ENCODE results near the gene MRNIP.
"Not testable (repeated sequence)": the region's sequence is repeated elsewhere in the genome, so short reads cannot be mapped to it uniquely, and the experiment has no call there.

MRNIP gene

GRCh38 chr5:179795863-179796833 lies 62.5 kb downstream of the MRNIP start:
- TF ChIP-seq Cebpa-rat (IDR thresholded peaks at IDR 0.05): no peak
- H3K9me3 ChIP-seq: no peaks in the 10 kb centered on the region
- peaks cover 61% of the 10 kb centered on the region for H3K4me1 ChIP-seq
- H3K4me2 ChIP-seq: peak overlapping the region; percentile 99
- peak overlapping the region; percentile 81 for H3K27ac ChIP-seq
- no peaks in the 10 kb centered on the region for H3K27me3 ChIP-seq
- H3K36me3 ChIP-seq: peaks cover 42% of the 10 kb centered on the region
- H3K9ac ChIP-seq: peak overlapping the region; percentile 79
- peak overlapping the region; percentile 69 for H3K4me3 ChIP-seq
- peaks cover 39% of the 10 kb centered on the region for H4K20me1 ChIP-seq

DNA sequence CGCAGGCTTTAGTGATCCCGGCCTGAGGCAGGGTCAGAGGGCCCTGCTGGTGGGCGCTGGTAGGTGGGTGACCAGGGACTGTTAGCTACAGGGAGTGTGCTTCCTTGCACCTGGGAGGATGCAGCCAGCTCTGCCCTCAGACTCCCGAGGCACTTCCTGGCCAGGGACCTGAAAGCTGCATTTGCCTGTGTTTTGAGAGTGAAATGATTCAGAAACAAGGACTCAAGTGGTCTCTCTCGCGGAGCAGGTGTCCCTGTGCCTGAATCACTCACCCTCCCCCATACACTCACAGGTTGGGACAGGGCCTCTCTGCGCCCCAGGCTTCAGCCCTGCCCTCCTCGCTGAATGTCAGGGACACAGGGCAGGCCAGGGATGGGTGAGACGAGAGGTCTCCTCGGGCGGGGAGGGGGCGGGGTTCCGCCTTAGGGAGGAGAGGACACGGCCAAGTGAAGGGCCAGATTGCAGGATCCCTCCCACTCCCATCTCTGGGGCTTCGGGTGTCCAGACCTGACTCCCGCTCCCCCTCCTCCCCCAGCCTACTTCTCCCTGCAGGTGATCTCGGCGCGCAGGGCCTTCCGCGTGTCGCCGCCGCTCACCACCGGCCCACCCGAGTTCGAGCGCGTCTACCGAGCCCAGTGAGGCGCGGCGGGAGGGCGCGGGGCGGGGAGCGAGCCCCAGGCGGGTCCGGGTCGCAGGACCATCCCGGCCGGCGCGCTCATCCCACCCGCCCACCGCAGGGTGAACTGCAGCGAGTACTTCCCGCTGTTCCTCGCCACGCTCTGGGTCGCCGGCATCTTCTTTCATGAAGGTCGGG lies 63.4 kb downstream of the MRNIP start:
- H3K4me3 ChIP-seq: peak overlapping the region; percentile 69
- H3K27ac ChIP-seq: peak overlapping the region; percentile 81
- peaks cover 33% of the 10 kb centered on the region for H3K36me3 ChIP-seq
- peaks cover 35% of the 10 kb centered on the region for H4K20me1 ChIP-seq
- peak overlapping the region; percentile 99 for H3K4me2 ChIP-seq
- no peak for TF ChIP-seq Cebpa-rat (IDR thresholded peaks at IDR 0.05)
- H3K9me3 ChIP-seq: no peaks in the 10 kb centered on the region
- H3K9ac ChIP-seq: peak overlapping the region; percentile 79
- peaks cover 63% of the 10 kb centered on the region for H3K4me1 ChIP-seq
- no peaks in the 10 kb centered on the region for H3K27me3 ChIP-seq

GRCh38 chr5:179794575-179794974 lies 64.0 kb downstream of the MRNIP start:
- TF ChIP-seq Cebpa-rat (IDR thresholded peaks at IDR 0.05): no peak
- Histone ChIP-seq H3K9me3 (no peaks in the 10 kb centered on the region), H3K4me2 (peak overlapping the region; percentile 99), H3K27ac (peak overlapping the region; percentile 74), H3K27me3 (no peaks in the 10 kb centered on the region), H3K4me3 (peak overlapping the region; percentile 69), H3K4me1 (peaks cover 63% of the 10 kb centered on the region), H4K20me1 (peaks cover 35% of the 10 kb centered on the region), H3K9ac (peak overlapping the region; percentile 79), H3K36me3 (peaks cover 26% of the 10 kb centered on the region)

DNA sequence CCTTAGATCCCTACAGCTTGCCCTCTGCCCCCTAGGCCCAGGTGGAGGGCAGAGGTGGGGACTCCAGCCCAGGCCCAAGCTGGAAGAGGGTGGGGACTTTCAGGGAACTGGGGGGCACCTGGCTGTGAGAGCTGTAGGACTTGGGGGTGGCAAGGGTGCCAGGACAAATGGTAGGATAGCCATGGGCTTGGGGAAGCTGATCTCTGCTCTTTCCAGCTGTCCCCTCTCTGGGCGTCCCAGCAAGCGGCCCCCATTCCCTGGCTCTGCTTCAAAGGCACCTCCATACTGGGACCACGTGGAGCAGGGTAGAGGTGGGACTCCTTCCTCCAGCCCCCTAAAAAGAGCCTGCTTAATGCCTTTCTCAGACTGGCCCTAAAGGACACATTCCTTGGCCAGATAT lies 64.4 kb downstream of the MRNIP start:
- peak overlapping the region; percentile 74 for H3K27ac ChIP-seq
- peaks cover 35% of the 10 kb centered on the region for H4K20me1 ChIP-seq
- H3K4me1 ChIP-seq: peaks cover 63% of the 10 kb centered on the region
- H3K4me2 ChIP-seq: peak overlapping the region; percentile 99
- peak overlapping the region; percentile 79 for H3K9ac ChIP-seq
- TF ChIP-seq Cebpa-rat (IDR thresholded peaks at IDR 0.05): no peak
- no peaks in the 10 kb centered on the region for H3K27me3 ChIP-seq
- H3K36me3 ChIP-seq: peaks cover 22% of the 10 kb centered on the region
- 0 out of 2 replicates have a peak, but pooled peaks cover 4% of the 10 kb centered on the region for H3K9me3 ChIP-seq
- peak overlapping the region; percentile 69 for H3K4me3 ChIP-seq

GRCh38 chr5:179793468-179794139 lies 65.0 kb downstream of the MRNIP start, which contains the start of gene LTC4S:
Gene LTC4S (plus strand): TSS chr5:179793986. CDS start chr5:179794081, 95 bp downstream.
- H3K27ac ChIP-seq: peak within 1 kb of the TSS; percentile 74
- no peaks in the 10 kb centered on the region for H3K27me3 ChIP-seq
- peak within 1 kb of the TSS; percentile 79 for H3K9ac ChIP-seq
- peak within 1 kb of the TSS; percentile 69 for H3K4me3 ChIP-seq
- peak within 1 kb of the TSS; percentile 99 for H3K4me2 ChIP-seq
- H3K9me3 ChIP-seq: 0 out of 2 replicates have a peak, but pooled peaks cover 7% of the 10 kb centered on the region
- H3K36me3 ChIP-seq: peaks cover 16% of the 10 kb centered on the region
- H4K20me1 ChIP-seq: peaks cover 35% of the 10 kb centered on the region
- peaks cover 66% of the 10 kb centered on the region for H3K4me1 ChIP-seq
- no peak for TF ChIP-seq Cebpa-rat (IDR thresholded peaks at IDR 0.05)

DNA sequence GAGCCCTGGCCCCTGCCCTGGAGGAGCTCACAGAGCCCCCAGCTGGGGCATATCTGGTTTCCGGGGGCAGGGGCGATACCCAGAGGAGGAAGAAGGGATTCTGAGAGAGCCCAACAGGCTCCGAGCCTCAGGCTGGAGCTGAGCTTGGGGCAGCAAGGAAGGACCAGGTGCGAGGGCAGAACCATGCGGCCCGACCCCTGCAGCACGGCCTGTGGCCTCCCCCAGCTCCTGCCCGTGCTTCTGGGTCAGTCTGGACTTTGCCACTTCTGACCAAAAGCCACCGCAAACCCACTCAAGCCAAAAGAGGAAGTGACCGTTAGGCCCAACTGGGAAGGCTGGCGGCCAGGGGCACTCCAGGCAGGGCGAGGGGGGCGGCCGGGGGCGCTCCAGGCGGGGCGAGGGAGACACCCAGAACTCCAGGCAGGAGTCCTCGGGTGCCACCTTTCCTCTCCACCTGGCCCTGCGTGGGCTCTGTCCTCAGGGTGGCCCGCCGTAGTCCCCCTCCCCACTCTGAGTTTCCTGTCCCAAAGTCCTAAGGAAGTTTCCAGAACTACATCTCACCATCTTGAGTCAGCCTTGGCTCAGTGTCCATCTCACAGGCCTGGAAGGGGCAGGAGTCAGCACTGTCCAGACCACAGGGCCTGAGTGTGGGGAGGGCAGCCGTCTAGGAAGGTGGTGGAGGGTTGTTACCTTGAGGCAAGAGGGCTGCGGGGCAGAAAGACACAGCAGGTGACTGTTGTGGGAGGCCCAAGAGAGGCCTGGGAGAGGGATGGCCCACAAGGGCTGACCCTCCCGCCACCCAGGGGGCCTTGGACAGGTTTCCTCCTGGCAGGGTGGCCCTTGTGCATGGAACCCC lies 65.8 kb downstream of the MRNIP start:
- peak overlapping the region; percentile 74 for H3K27ac ChIP-seq
- H4K20me1 ChIP-seq: peaks cover 35% of the 10 kb centered on the region
- H3K4me3 ChIP-seq: no peak overlapping the region
- peaks cover 13% of the 10 kb centered on the region for H3K36me3 ChIP-seq
- peaks cover 74% of the 10 kb centered on the region for H3K4me1 ChIP-seq
- H3K27me3 ChIP-seq: no peaks in the 10 kb centered on the region
- H3K9ac ChIP-seq: peak overlapping the region; percentile 79; the same call in 1 of the 2 replicates
- TF ChIP-seq Cebpa-rat (IDR thresholded peaks at IDR 0.05): no peak
- H3K9me3 ChIP-seq: 0 out of 2 replicates have a peak, but pooled peaks cover 7% of the 10 kb centered on the region
- H3K4me2 ChIP-seq: peak overlapping the region; percentile 99

- Histone ChIP-seq H3K27me3 (no peaks in the 10 kb centered on the region), H3K36me3 (peaks cover 5% of the 10 kb centered on the region), H3K27ac (peak overlapping the region; percentile 74), H3K4me3 (no peak overlapping the region), H3K4me1 (peaks cover 79% of the 10 kb centered on the region), H3K4me2 (peak overlapping the region; percentile 99), H3K9me3 (0 out of 2 replicates have a peak, but pooled peaks cover 7% of the 10 kb centered on the region), H3K9ac (peak overlapping the region; percentile 42; the same call in 1 of the 2 replicates), H4K20me1 (peaks cover 28% of the 10 kb centered on the region)
- no peak for TF ChIP-seq Cebpa-rat (IDR thresholded peaks at IDR 0.05)
Measured at GRCh38 chr5:179791881-179792611, 66.6 kb downstream of the MRNIP start.

DNA sequence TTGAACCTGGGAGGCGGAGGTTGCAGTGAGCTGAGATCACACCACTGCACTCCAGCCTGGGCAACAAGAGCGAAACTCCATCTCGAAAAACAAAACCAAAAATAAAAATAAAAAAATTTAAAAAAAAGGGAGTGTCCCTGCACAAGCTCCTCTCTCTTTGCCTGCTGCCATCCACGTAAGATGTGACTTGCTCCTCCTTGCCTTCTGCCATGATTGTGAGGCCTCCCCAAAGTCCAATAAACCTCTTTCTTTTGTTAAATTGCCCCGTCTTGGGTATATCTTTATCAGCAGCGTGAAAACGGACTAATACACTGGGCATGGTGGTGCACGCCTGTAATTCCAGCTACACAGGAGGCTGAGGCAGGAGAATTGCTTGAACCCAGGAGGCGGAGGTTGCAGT lies 69.3 kb downstream of the MRNIP start:
- not testable (repeated sequence) for H3K36me3 ChIP-seq, H3K4me3 ChIP-seq, H3K9me3 ChIP-seq, H3K27me3 ChIP-seq, H3K27ac ChIP-seq, H3K4me2 ChIP-seq, H3K9ac ChIP-seq
- Histone ChIP-seq H3K4me1 (peaks cover 71% of the 10 kb centered on the region), H4K20me1 (peaks cover 21% of the 10 kb centered on the region)

Data from BLaER1 (cell line).